GM23248 (cell line): ENCODE measurements around the gene TCEA2. TPM values are rescaled to one million over a fixed set of nuclear protein-coding genes. Genes with fewer than 3 reads are reported as not detected.

Experiments used
- DNase-seq: peaks from one replicate; pipeline ENCODE4 v3.0.0-alpha.2; 2015
- H2AFZ ChIP-seq: fragments of 200-600 bp; sonication (generic); 2 replicates; pipeline ENCODE4 v1.6.1; 2016; ENCODE audit warnings: antibody characterized with exemption
- H3F3A ChIP-seq: fragments of 200-600 bp; sonication (generic); 2 replicates; pipeline ENCODE4 v1.6.1; 2016; ENCODE audit warnings: mild to moderate bottlenecking, antibody characterized with exemption, mixed run types; ENCODE audit not compliant: insufficient read depth
- H3K27ac ChIP-seq: fragments of 200-600 bp; sonication (generic); 2 replicates; pipeline ENCODE4 v1.5.1; 2016; ENCODE audit warnings: mild to moderate bottlenecking
- H3K27me3 ChIP-seq: fragments of 200-600 bp; sonication (generic); replicated peaks from 2 replicates; pipeline ENCODE4 v1.6.1; 2016; ENCODE audit warnings: mild to moderate bottlenecking; ENCODE audit not compliant: insufficient read depth
- H3K36me3 ChIP-seq: fragments of 200-600 bp; sonication (generic); 2 replicates; pipeline ENCODE4 v1.6.1; 2016; ENCODE audit warnings: low read depth, mild to moderate bottlenecking
- H3K4me1 ChIP-seq: fragments of 200-600 bp; sonication (generic); 2 replicates; pipeline ENCODE4 v1.6.1; 2016; ENCODE audit warnings: mild to moderate bottlenecking; ENCODE audit not compliant: insufficient read depth
- H3K4me2 ChIP-seq: fragments of 200-600 bp; sonication (generic); one replicate; pipeline ENCODE4 v1.6.1; 2016; ENCODE audit warnings: mild to moderate bottlenecking; ENCODE audit not compliant: unreplicated experiment
- H3K4me3 ChIP-seq: fragments of 200-600 bp; sonication (generic); 2 replicates; pipeline ENCODE4 v1.5.1; 2016; ENCODE audit warnings: mild to moderate bottlenecking
- H3K79me2 ChIP-seq: fragments of 200-600 bp; sonication (generic); 2 replicates; pipeline ENCODE4 v1.6.1; 2016; ENCODE audit warnings: mild to moderate bottlenecking; ENCODE audit not compliant: insufficient read depth
- H3K9ac ChIP-seq: fragments of 200-600 bp; sonication (generic); 2 replicates; pipeline ENCODE4 v1.6.1; 2016; ENCODE audit warnings: mild to moderate bottlenecking
- H3K9me2 ChIP-seq: fragments of 200-600 bp; sonication (generic); 2 replicates; pipeline ENCODE4 v1.6.1; 2016; ENCODE audit warnings: mixed run types, mild to moderate bottlenecking, moderate library complexity; ENCODE audit not compliant: insufficient read depth
- H3K9me3 ChIP-seq: fragments of 200-600 bp; sonication (generic); one replicate; pipeline ENCODE4 v1.6.1; 2017; ENCODE audit warnings: low read depth
- H4K20me1 ChIP-seq: fragments of 200-600 bp; sonication (generic); 2 replicates; pipeline ENCODE4 v1.6.0; 2016; ENCODE audit not compliant: insufficient read depth
- EZH2 ChIP-seq: fragments of 200-600 bp; sonication (generic); IDR thresholded peaks from 2 replicates; pipeline ENCODE4 v1.6.1; 2018; ENCODE audit warnings: antibody characterized with exemption, mild to moderate bottlenecking; ENCODE audit not compliant: insufficient read depth, poor library complexity, severe bottlenecking
- EZH2phosphoT487 ChIP-seq: fragments of 200-600 bp; sonication (generic); IDR thresholded peaks from 2 replicates; pipeline ENCODE4 v1.6.1; 2018; ENCODE audit warnings: antibody characterized with exemption, moderate library complexity, mild to moderate bottlenecking, low read depth; ENCODE audit not compliant: insufficient read depth
- WGBS, 2 experiments: methylation state at CpG; one replicate each; pipeline ENCODE4 v1.1.6; 2015 to 2017; ENCODE audit warnings: low lambda C conversion rate in 2 of 2, low coverage in 1 of 2; ENCODE audit errors: missing lambda C conversion rate in 2 of 2; 5-methylcytosine and 5-hydroxymethylcytosine counted together
- in situ Hi-C: fragments of 300-500 bp; cut with MboI; formaldehyde crosslinking; loops from 2 replicates; pipeline ENCODE4 v1.15.0; 2020
- polyA plus RNA-seq: library from polyadenylated mRNA; unstranded; fragments of >200 nt; fragmentation: Nextera tagmentation; extraction: Ambion mirVana; gene quantifications from 2 replicates; pipeline ENCODE4 v1.2.1, GENCODE V29; 2016
- total RNA-seq: library from RNA; depleted of rRNA; stranded (reverse); fragments of >200 nt; shearing (Covaris generic); gene quantifications from 2 replicates; pipeline ENCODE4 v1.2.3, GENCODE V29; 2014

TCEA2 gene
- total and polyA plus RNA-seq, 2 experiments from 2014 or later, result 34.3 to 70.7 TPM

GRCh38 chr20:64027981-64028685, 34.9 kb upstream of the TCEA2 start:
- in situ Hi-C loops, result no loop called here
- no peaks in the 10 kb centered on the region for H3K9me2 ChIP-seq

GRCh38 chr20:64029293-64030117, 33.5 kb upstream of the TCEA2 start:
- no peak for DNase-seq
- 92 to 95% methylated on average over 33 to 38 of the region's 38 CpGs for WGBS, 2 experiments

More at GRCh38 chr20:64027981-64028685, 34.9 kb upstream of the TCEA2 start:
- Histone ChIP-seq H3F3A (no peaks in the 10 kb centered on the region), H3K4me3 (no peak overlapping the region), H3K79me2 (no peaks in the 10 kb centered on the region), H2AFZ (no peak overlapping the region), H4K20me1 (no peaks in the 10 kb centered on the region), H3K4me2 (no peak overlapping the region), H3K36me3 (peaks cover 23% of the 10 kb centered on the region; the same call in 1 of the 2 replicates), H3K9ac (no peak overlapping the region), H3K4me1 (no peaks in the 10 kb centered on the region), H3K27ac (no peak overlapping the region), H3K27me3 (no peaks in the 10 kb centered on the region), H3K9me3 (no peaks in the 10 kb centered on the region)
- no peak for TF ChIP-seq EZH2
- no peak for TF ChIP-seq EZH2phosphoT487
- DNase-seq, result no peak
- WGBS, 2 experiments, result 93% methylated on average over 24 of the region's 24 CpGs

GRCh38 chr20:64030371-64031134, 32.4 kb upstream of the TCEA2 start:
- in situ Hi-C loops, result no loop called here
- Histone ChIP-seq H3F3A (no peaks in the 10 kb centered on the region), H3K9ac (no peak overlapping the region), H3K9me2 (no peaks in the 10 kb centered on the region), H3K27me3 (no peaks in the 10 kb centered on the region), H3K4me2 (no peak overlapping the region), H3K79me2 (no peaks in the 10 kb centered on the region), H4K20me1 (no peaks in the 10 kb centered on the region), H3K9me3 (no peaks in the 10 kb centered on the region), H3K4me1 (no peaks in the 10 kb centered on the region), H3K4me3 (no peak overlapping the region), H3K27ac (no peak overlapping the region), H2AFZ (no peak overlapping the region), H3K36me3 (peaks cover 14% of the 10 kb centered on the region; the same call in 1 of the 2 replicates)
- 97% methylated on average over 19 to 20 of the region's 20 CpGs for WGBS, 2 experiments
- no peak for DNase-seq
- no peak for TF ChIP-seq EZH2

More at GRCh38 chr20:64029293-64030117, 33.5 kb upstream of the TCEA2 start:
- Histone ChIP-seq H2AFZ (no peak overlapping the region), H3K4me2 (no peak overlapping the region), H3K27ac (no peak overlapping the region), H3K36me3 (peaks cover 18% of the 10 kb centered on the region; the same call in 1 of the 2 replicates), H3K79me2 (no peaks in the 10 kb centered on the region), H3K27me3 (no peaks in the 10 kb centered on the region), H3K9me2 (no peaks in the 10 kb centered on the region), H3K4me1 (no peaks in the 10 kb centered on the region), H4K20me1 (no peaks in the 10 kb centered on the region), H3K9me3 (no peaks in the 10 kb centered on the region), H3K9ac (no peak overlapping the region), H3F3A (no peaks in the 10 kb centered on the region), H3K4me3 (no peak overlapping the region)
- in situ Hi-C loops, result no loop called here
- TF ChIP-seq EZH2phosphoT487 (no peak), EZH2 (no peak)

GRCh38 chr20:64031822-64032314, 31.1 kb upstream of the TCEA2 start:
- in situ Hi-C loops, result no loop called here
- TF ChIP-seq EZH2, result no peak
- no peak for TF ChIP-seq EZH2phosphoT487
- H2AFZ ChIP-seq, result no peak overlapping the region
- H4K20me1 ChIP-seq, result no peaks in the 10 kb centered on the region
- 92 to 93% methylated on average over 19 of the region's 19 CpGs for WGBS, 2 experiments
- H3K4me3 ChIP-seq, result no peak overlapping the region
- no peak for DNase-seq
- no peaks in the 10 kb centered on the region for H3K27me3 ChIP-seq
- H3K4me2 ChIP-seq, result no peak overlapping the region
- H3K9me2 ChIP-seq, result no peaks in the 10 kb centered on the region
- H3K9ac ChIP-seq, result no peak overlapping the region
- H3K79me2 ChIP-seq, result no peaks in the 10 kb centered on the region
- H3K9me3 ChIP-seq, result no peaks in the 10 kb centered on the region
- no peak overlapping the region for H3K27ac ChIP-seq
- H3F3A ChIP-seq, result no peaks in the 10 kb centered on the region
- peaks cover 8% of the 10 kb centered on the region; the same call in 1 of the 2 replicates for H3K36me3 ChIP-seq
- H3K4me1 ChIP-seq, result no peaks in the 10 kb centered on the region
